Activated gamma-delta T cell treated with Interleukin-2 at 50 U/mL for 16 hours (primary cell): ENCODE data around the gene MEX3D.

Experiments
- DNase-seq: peaks from one replicate; pipeline ENCODE4 v3.0.0-alpha.2; 2020

MEX3D gene

DNA sequence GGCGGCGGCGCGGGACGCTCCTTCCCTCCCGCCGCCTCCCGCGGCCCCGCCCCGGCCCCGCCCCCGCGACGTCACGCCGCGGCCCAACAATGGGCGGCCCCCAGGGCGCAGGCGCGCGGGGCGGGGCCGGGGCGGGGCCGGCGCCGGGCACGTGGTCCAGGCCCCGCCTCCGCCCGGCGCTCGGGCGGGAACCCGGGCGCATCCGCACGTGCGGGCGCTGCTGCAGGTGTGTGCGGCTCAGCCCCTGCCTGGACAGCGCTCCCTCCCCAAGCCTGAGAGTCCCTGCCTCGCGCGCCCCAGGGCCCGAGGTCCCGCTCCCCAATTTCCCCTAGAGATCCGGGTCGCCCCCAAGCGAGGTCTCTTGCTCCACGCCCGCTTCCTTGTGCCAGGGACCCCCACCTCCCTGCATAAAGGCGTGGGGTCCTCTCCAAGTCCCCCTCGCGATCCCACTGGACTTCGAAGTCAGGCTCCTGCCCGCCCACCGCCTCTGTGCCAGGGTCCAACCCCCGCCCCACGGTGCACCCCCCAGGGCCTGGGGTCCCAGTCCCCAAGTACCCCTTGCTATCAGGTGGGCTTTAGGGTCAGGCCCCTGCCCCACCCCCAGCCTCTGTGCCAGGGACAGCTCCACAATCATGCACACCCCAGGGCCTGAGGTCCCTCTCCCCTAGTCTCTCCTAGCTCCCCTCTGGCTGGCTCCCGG is at the start of gene MEX3D:
MEX3D (minus strand) TSS at position 6 of the 700 bp plus-strand sequence. CDS start 267 bp downstream, outside the sequence.
- peak; percentile 80 for DNase-seq

DNA sequence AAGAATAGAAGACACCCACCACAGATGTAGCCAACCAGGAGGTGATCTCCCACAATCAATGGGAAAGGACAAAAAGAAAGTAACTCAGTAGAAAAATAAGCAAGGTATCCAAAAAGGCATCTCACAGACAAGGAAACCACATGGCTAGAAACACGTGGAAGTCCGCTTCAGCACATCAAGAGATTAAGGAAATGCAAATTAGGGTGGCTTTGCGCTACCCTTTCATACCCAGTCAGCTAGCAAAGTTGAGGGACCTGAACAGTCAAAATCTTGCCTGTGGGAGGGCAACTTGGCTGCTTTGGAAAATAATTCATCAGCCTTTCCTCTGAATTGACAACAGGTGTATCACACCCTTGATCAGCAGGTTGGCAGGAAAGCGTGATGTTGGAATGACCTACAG is 48.8 kb upstream of the MEX3D start:
- DNase-seq = no peak

DNA sequence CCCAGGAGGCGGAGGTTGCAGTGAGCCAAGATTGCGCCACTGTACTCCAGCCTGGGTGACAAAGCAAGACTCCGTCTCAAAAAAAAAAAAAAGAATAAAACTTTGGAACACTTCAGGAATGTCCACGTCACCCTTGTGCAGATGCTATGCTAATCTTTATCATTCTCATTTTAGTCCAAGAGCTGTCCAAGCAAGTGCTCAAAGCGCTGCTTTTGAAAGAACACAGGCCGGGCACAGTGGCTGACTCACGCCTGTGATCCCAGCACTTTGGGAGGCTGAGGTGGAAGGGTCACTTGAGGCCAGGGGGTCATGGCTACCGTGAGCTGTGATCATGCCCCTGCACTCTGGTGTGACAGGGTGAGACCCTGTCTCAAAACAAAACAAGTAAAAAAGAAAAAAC is 48.3 kb upstream of the MEX3D start:
- DNase-seq = no peak

DNA sequence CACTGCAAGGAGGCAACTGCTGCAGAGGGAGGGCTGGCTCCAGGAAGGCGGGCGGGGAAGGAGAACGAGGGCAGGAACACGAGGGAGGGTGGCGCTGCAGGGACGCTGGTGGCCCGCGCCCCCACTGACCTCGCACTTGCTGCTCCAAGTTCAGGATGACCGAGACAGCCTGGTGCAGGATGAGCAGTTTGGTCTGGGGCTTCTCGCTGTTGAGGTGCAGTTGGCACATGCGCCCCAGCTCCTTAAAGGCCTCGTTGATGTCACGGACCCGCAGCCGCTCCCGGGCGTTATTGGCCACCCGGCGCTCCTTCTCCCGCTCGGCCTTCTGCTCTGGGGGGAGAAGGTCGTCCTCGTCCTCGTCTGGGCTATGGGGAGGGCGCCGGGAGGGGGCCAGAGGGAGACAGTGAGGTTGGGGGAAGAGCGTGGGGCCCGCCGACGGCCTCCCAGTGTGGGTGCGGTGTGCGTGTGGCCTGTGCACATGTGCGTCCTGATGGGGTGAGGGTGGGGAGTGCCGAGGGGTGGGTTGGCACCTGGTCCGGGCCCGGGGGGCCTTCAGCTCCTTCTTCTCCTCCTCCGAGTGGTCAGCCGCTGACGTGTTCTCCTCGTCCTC is 47.1 kb upstream of the MEX3D start:
- no peak for DNase-seq

DNA sequence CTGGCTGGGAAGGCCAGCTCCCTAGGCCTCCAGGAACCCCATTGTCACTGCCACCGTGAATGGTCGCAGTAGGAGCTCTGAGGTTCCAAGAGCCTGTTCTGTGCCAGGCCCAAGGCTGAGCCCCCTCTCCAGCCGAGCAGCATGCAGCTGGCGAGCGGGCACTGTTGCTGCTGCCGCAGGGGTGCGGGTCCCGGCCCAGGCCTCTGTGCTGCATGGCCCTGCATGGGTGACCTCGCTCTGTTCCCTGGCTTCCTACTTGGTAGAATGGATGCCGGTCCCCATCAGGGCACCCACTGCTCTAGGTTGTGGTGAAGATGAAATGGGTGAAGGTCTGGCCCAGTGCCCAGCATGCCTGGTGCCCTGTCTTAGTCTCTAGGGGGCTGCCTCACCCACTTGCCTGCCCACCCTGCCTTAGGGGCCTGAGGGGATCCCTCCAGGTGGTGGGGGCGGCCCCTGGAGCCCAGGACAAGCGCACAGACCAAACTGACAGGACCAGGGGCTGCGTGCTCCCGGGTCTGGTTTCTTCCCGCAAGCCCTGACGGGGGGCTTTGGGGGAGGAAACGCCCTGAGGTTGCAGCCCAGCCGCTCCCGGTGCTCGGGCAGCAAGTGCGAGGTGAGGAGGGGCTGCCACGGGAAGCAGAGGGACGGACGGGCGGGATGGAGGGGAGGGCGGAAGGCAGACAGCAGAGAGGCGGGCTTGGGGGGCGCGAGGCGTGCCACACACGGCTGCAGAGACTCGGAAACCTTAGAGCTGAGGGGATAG is 45.9 kb upstream of the MEX3D start:
- DNase-seq = no peak

DNA sequence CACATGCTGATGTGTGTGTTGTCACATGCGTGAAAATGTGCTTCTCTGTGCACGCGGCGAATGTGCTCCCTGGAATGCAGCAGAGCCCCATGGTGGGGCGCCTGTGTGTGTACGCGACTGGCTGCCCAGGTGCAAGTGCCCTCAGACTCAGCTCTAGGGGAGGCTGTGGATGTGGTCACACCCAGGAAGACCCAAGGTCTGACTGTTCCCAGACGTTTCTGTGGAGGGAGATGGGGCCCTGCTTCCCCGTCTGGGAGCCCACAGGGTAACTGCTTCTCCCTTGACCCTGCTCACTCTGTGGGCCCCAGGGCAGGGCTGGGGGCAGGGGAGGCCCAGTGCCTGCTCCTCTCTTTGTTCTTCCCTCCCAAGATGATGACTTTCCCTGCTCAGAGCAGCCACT is 45.0 kb upstream of the MEX3D start:
- no peak for DNase-seq

DNA sequence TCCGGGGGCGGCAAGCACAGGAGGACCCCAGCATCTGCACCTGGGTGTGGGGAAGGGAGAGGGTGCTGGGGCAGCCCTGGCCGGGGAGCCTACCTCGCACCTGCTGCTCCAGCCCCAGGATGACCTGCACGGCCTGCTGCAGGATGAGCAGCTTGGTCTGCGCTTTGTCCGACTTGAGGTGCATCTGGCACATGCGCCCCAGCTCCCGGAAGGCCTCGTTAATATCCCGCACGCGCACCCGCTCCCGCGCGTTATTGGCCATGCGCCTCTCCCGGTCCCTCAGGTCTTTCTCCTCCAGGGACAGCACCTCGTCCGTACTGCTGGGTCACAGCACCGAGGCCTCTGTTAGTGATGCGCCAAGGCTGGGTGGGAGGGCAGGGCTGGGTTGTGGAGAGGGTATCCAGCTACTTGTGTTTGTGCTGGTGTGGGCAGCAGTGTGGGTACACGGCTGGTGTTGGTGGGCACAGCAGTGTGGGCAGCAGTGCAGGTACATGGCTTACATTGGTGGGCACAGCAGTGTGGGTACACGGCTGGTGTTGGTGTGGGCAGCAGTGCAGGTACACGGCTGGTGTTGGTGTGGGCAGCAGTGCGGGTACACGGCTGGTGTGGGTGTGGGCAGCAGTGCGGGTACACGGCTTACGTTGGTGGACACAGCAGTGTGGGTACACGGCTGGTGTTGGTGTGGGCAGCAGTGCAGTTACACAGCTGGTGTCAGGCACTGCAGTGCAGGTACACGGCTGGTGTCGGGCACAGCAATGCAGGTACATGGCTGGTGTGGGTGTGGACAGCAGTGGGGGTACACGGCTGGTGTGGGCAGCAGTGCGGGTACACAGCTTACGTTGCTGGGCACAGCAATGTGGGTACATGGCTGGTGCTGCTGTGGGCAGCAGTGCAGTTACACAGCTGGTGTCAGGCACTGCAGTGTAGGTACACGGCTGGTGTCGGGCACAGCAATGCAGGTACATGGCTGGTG is 44.3 kb upstream of the MEX3D start:
- no peak for DNase-seq

DNA sequence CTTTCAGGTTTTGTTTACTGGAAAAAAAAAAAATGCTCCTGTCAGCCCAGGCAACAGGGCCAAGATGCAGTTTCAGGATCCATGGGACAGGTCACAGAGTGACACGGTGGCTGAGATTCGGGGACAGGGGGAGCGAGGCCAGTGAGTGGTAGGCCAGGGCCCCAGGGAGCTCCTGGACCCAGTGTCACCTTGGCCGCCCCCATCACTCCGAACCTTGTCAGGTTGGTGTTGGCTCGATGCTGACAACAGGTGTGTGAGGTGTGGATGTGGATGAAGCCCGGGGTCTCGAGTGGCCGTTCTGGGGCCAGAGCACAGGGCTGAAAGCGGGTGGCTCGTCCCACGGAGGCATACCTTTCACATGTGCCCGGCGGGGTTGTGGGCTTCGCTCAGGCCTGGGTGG is 43.2 kb upstream of the MEX3D start:
- DNase-seq = no peak

DNA sequence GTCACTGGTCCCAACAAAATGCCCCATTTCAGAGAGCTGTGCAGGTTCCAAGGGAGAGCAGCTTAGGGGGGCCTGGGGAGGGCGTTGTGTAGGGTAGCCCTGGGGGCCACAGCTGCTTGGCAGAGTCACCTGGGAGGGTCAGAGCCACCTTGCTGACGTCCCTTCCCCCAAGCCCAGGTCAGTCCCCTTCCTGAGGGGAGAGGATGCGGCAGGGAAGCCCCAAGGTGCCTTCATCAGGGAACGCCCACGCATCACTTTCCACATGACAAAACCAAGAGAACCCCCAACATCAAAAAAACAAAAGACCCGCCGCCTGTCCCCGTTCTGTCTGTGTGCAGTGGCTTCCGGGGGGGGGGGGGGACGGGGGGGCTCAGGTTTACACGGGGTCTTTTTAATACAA is 42.5 kb upstream of the MEX3D start:
- DNase-seq = no peak

DNA sequence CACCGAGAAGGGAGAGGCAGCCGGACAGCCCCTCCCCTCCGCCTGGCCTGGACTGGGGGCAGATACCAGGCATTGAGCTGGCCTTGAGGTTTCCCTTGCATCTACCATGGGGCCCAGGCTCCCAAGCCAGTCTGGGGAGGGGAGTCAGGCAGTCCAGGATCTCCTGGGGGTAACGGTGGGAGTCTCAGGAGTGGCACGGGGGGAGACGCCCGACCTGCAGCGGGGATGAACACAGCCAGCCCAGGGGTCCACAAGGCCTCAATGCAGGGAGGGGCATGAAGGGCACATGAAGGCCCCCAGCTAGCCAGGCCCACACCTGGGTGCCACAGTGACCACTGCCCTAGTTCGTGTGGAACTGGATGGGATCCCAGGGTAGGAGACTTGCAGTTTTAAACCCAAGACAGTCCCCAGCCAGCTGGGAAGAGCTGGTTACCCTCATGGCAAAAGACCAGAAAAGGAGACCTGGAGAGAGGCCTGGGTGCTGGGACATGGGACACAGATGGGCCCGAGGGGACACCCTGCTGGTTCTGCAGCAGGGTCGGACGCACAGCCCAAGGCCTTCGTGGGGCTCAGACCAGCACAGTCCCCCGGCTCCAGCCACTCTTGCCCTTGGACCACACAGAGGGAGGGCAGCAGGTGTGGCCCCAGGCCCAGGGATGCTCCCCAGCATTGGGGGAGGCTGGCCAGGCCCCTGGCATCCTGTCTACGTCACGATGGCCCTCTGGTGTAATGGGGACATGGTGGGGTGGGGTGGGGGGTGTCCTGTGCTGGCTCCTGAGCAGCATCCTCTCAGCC is 41.8 kb upstream of the MEX3D start:
- no peak for DNase-seq

DNA sequence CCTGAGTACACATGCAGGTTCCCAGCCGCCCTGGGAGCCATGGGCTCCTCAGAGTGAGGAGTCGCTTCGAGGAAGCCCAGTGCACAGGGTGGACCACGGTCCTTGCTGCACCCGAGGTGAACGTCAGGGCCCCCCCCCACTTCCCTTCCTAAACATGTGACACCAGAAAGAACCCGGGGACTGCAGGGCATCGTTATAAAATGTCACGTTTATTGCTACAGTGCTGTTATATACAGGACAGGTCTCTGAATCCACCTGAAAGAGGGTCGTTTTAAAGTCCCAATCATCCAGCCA is 40.9 kb upstream of the MEX3D start:
- DNase-seq = peak; percentile 25

DNA sequence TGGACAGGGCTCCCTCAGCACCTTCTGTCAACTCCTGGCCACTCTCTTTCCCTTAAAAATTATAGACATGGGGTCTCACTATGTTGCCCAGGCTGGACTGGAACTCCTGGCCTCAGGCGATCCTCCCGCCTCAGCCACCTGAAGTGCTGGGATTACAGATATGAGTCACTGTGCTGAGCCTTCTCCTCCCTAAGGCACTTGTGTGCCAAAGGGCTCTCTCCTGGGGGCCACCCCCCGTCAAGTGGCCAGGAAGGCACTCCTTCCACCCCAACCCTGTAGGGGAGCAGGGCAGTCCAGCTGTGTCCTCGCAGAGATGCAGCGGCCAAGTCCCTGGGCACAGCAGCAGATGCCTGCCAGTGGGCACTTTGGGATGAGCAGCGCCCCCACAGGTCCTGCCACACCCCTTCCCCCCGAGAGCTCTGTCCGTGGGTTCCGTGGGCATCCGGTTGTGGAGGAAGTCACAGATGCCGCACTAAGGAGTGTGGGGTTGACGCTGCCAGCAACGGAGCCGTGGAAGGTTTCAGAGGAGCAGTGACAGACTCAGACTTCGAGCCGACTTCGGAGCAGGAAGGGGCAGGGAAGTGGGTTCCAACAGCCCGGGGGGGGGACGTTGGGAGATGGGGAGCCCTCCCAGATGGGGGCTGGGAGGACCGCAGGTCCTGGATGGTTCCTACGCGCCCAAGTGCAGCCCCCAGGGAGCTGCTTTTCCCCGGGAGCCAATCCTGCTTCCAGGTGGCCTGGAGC is 40.4 kb upstream of the MEX3D start:
- peak; percentile 36 for DNase-seq

DNA sequence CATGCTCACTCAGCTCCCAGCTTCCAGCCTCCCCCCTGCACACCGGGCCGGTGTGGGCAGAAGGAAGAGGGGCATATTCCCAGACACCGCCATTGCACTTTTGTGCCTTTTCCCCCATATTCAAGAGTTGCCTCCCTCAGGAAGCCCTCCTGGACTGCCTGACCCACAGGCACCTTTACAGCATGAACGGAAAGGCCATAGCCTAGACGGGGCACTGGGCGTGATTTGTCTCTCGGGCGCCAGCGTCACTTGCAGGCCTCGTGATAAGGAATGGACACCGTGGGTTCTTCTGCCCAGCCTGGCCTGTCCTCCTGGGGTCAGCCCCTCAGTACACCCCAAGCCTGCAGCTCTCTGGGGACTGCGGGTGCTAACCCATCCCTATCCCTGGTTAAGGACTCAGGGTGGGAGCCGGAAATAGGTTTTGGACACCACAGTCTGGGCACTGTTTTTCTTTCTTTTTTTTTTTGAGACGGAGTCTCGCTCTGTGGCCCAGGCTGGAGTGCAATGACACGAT is 38.1 kb upstream of the MEX3D start:
- DNase-seq = no peak

DNA sequence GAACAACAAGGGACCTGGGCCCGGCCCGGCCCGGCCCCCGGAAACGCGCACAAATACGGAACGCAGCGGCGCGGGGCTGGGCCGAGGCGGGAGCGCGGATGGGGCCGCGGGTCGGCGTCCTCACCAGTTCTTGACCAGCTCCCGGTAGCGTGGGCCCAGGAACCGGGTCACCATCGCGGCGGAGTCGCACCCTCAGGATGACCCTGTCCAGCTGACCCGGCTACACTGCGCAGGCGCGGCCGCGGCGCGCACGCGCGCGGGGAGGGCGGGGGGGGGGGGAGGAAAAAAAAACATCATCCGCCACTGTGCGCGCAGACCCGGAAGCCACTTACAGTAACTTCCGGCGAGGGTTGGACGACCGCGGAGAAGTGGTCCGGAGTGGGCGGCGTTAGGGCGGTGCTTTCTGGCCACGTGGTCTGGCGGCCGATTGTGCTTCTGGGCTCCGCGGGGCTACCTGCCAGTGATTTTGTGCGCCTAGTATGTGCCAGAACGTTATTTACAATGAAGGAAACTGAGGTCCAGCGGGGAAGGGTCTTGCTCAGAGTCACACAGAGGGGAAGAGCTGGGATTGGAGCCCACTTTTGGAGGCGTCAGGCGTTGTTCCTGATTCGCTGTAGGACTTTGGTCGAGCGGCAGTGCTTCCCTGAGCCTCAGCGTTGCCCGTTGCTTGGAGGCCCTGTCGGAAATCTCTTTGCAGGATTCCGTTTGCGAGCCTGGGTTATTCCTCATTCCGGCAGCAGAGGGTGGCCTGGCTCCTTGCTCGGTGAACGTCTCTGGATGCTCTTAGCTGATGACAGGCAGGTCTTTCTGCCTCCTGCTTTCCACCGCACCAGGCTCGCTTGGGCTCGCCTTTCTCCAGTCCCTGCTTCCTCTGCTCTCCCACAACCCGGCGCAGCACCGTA is 37.4 kb upstream of the MEX3D start, which contains the start of gene UQCR11:
UQCR11 (minus strand) TSS at position 227 of the 902 bp plus-strand sequence; CDS start at position 174, 53 bp downstream.
- peak; percentile 92 for DNase-seq

DNA sequence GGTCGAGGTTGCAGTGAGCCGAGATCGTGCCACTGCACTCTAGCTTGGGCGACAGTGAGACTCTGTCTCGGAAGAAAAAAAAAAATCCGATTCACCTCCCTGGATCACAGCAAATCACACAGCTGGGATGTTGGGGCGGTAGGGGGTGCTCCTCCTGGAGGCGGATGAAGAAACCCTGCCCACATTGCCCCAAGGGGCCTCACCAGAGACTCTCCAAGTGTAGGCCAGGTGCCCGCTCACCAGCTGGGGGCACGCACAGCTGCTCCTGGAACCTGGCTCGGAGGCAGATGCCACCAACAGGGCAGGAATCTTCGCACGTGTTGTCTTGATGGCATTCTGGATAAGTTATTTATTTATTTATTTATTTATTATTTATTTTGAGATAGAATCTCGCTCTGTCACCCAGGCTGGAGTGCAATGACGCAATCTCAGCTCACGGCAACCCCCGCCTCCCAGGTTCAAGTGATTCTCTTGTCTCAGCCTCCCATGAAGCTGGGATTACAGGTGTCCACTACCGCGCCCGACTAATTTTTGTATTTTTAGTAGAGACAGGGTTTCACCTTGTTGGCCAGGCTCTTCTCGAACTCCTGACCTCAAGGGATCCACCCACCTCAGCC is 34.1 kb upstream of the MEX3D start:
- DNase-seq = no peak

DNA sequence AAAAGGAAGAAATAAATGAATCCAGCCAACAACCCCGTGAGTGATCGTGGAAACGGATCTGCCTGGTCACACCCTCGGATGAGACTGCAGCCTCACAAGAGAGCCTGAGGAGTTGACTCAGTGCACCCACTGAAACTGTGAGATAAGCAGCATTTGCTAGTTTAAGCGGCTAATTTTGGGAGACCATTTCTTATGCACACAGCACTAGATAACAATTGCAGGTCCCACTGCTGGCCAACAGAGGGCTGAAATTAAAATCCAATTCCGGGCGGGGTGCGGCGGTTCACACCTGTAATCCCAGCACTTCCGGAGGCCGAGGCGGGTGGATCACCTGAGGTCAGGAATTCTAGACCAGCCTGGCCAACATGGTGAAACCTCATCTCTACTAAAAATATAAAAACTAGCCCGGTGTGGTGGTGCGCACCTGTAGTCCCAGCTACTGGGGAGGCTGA is 33.5 kb upstream of the MEX3D start:
- DNase-seq = no peak

DNA sequence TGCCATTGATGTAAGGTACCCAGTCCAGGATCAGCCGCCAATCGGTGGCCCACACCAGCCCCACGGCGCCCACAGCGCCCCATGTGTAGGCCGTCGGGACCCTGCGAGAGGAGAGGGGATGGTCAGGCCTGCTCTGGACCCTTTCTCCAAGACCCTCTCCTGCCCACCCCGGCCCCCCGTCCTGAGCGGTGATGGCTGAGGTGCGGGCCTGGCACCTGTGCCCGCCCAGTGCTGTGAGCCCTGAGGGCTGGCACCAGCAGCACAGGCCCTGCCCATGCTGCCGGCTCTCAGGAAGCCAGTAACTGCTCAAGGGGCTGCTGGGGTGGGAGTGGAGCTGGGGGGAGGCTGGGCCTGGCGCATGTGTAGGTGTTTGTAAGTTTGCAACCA is 31.3 kb upstream of the MEX3D start:
- no peak for DNase-seq

DNA sequence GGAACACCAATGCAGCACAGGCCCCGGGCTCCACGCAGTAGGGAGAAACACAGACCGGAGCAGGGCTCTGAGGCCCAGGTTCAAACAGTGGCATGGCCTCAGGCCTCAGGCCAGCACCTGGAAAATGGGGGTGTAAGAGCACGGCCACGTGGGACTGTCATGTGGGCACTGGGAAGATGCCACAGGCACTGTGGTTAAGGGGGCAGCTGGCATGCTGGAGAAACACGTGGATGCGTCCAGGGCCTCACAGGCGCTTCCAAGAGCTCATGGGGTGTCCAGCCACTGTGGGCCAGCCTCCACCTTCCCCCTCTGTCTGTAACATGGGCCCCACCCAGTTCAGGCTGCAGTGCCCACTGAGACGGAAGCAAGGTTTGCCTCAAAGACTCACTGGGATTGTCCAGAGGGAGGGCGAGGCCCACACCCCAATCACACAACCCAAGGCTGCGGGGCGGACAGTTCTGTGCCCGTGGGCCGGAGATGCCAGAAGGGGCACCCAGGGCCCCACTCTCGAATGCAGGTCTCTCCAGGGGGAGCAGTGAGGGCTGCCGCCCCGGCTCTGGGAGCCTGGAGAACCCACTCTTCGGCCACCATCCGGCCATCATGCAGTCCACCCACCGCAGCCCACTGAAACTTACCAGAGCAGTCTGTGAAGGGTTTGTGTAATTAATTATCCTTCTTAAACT is 30.8 kb upstream of the MEX3D start:
- no peak for DNase-seq

DNA sequence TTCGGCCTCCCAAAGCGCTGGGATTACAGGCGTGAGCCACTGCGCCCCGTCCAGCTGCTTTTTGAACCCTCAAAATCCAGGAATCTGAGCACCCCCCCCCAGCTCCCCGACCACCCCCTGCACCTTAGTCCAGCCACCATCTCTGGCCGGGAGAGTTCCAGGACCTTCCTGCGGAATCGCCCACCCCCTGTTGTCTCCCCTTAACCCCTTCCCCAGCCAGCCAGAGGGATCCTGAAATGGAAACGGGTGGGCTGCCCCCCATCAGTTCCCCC is 25.3 kb upstream of the MEX3D start:
- no peak for DNase-seq
